DND-41 (cell line): ENCODE results near the gene NKX2-3.

Experiments used
- ATAC-seq: fragments of 200-7000 bp; cut with Tn5 transposase; 3 replicates; pipeline ENCODE4 v1.9.1; 2021; ENCODE audit warnings: low read depth; ENCODE audit not compliant: insufficient read depth
- DNase-seq: peaks from one replicate; pipeline ENCODE4 v3.0.0-alpha.2; 2020
- H2AFZ ChIP-seq: 2 replicates; pipeline ENCODE4 v1.6.0; 2012; ENCODE audit warnings: low read depth, low read length
- H3K27ac ChIP-seq: 2 replicates; pipeline ENCODE4 v1.5.1; 2012; ENCODE audit warnings: low read length, inconsistent platforms
- H3K27me3 ChIP-seq: fragments of 200-600 bp; sonication (generic); 2 replicates; pipeline ENCODE4 v1.6.0; 2012; ENCODE audit warnings: low read length, mild to moderate bottlenecking, inconsistent platforms; ENCODE audit not compliant: insufficient read depth, poor library complexity
- H3K36me3 ChIP-seq: 2 replicates; pipeline ENCODE4 v1.5.1; 2012; ENCODE audit warnings: low read length, inconsistent platforms; ENCODE audit not compliant: insufficient read depth
- H3K4me1 ChIP-seq: 2 replicates; pipeline ENCODE4 v1.5.1; 2012; ENCODE audit warnings: mild to moderate bottlenecking, low read length; ENCODE audit not compliant: insufficient read depth
- H3K4me2 ChIP-seq: 2 replicates; pipeline ENCODE4 v1.6.0; 2012; ENCODE audit warnings: mild to moderate bottlenecking, moderate library complexity, low read length, inconsistent platforms; ENCODE audit not compliant: insufficient read depth
- H3K4me3 ChIP-seq, 2 experiments: fragments of 200-600 bp in 1 of 2; shearing (Covaris generic) in 1 of 2; 2 replicates each; pipeline ENCODE4 v1.5.1; 2012 to 2016; ENCODE audit warnings: inconsistent platforms in 2 of 2, low read length in 2 of 2, mild to moderate bottlenecking in 2 of 2, low read depth in 1 of 2, moderate library complexity in 1 of 2
- H3K79me2 ChIP-seq: 2 replicates; pipeline ENCODE4 v1.6.0; 2012; ENCODE audit warnings: low read length, inconsistent platforms; ENCODE audit not compliant: insufficient read depth
- H3K9ac ChIP-seq: 2 replicates; pipeline ENCODE4 v1.6.0; 2012; ENCODE audit warnings: low read depth, mild to moderate bottlenecking, inconsistent platforms, low read length, moderate library complexity
- H3K9me3 ChIP-seq: 2 replicates; pipeline ENCODE4 v1.5.1; 2012; ENCODE audit warnings: low read length, moderate library complexity, mild to moderate bottlenecking, inconsistent platforms; ENCODE audit not compliant: insufficient read depth, severe bottlenecking
- H4K20me1 ChIP-seq: 2 replicates; pipeline ENCODE4 v1.6.0; 2012; ENCODE audit warnings: low read length; ENCODE audit not compliant: insufficient read depth
- EZH2 ChIP-seq: IDR thresholded peaks from 3 replicates; pipeline ENCODE4 v1.6.1; 2012; ENCODE audit warnings: borderline replicate concordance, low read depth, mild to moderate bottlenecking, moderate library complexity, low read length, inconsistent platforms; ENCODE audit not compliant: severe bottlenecking
- TF ChIP-seq, protein P1 (sequence below): IDR thresholded peaks from 2 replicates; pipeline ENCODE4 v1.5.1; 2012; ENCODE audit warnings: borderline replicate concordance, low read length, moderate library complexity, mild to moderate bottlenecking; ENCODE audit not compliant: poor library complexity, severe bottlenecking; ENCODE audit errors: extremely low read depth

The NKX2-3 gene

DNA sequence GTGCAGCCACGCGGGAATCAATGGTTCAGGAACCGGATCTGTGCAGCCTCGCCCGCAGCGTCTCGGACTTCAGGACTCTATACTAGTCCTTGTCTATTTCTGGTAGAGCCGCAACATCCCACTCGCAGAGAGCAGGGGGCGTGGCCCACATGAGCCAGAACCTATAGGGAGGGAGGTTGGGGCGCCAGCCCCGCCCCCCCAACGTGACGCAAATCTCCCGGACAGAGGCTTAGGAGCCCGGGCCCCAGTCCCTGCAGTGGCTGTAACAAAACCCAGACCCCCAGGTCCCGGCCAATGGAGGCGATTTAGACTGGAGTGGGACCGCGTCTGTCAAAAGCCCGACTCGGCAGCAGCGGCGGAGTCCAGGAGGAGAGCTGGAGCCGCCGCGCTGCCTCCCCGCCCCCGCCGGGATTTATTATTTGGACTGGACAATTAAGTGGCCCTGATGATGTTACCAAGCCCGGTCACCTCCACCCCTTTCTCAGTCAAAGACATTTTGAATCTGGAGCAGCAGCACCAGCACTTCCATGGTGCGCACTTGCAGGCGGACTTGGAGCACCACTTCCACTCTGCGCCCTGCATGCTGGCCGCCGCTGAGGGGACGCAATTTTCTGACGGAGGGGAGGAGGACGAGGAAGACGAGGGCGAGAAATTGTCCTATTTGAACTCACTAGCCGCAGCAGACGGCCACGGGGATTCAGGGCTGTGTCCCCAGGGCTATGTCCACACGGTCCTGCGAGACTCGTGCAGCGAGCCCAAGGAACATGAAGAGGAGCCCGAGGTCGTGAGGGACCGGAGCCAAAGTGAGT is at the start of gene NKX2-3:
TSS of gene NKX2-3 (plus strand) at position 256 of the 809 bp plus-strand sequence. CDS start at position 446, 190 bp downstream.
- no peaks in the 10 kb centered on the region for H3K9me3 ChIP-seq
- no peak within 1 kb of the TSS for H2AFZ ChIP-seq
- no peak within 1 kb of the TSS for H3K4me3 ChIP-seq
- no peak within 1 kb of the TSS for H3K9ac ChIP-seq
- no peak within 1 kb of the TSS for H3K27ac ChIP-seq
- ATAC-seq (no peak), DNase-seq (no peak)
- no peak for TF ChIP-seq EZH2
- TF ChIP-seq, protein P1, sequence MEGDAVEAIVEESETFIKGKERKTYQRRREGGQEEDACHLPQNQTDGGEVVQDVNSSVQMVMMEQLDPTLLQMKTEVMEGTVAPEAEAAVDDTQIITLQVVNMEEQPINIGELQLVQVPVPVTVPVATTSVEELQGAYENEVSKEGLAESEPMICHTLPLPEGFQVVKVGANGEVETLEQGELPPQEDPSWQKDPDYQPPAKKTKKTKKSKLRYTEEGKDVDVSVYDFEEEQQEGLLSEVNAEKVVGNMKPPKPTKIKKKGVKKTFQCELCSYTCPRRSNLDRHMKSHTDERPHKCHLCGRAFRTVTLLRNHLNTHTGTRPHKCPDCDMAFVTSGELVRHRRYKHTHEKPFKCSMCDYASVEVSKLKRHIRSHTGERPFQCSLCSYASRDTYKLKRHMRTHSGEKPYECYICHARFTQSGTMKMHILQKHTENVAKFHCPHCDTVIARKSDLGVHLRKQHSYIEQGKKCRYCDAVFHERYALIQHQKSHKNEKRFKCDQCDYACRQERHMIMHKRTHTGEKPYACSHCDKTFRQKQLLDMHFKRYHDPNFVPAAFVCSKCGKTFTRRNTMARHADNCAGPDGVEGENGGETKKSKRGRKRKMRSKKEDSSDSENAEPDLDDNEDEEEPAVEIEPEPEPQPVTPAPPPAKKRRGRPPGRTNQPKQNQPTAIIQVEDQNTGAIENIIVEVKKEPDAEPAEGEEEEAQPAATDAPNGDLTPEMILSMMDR, result no peak
- H3K4me2 ChIP-seq, result no peak within 1 kb of the TSS
- no peaks in the 10 kb centered on the region for H3K27me3 ChIP-seq
- no peaks in the 10 kb centered on the region for H4K20me1 ChIP-seq
- no peaks in the 10 kb centered on the region for H3K4me1 ChIP-seq
- no peaks in the 10 kb centered on the region for H3K36me3 ChIP-seq
- no peaks in the 10 kb centered on the region for H3K79me2 ChIP-seq

DNA sequence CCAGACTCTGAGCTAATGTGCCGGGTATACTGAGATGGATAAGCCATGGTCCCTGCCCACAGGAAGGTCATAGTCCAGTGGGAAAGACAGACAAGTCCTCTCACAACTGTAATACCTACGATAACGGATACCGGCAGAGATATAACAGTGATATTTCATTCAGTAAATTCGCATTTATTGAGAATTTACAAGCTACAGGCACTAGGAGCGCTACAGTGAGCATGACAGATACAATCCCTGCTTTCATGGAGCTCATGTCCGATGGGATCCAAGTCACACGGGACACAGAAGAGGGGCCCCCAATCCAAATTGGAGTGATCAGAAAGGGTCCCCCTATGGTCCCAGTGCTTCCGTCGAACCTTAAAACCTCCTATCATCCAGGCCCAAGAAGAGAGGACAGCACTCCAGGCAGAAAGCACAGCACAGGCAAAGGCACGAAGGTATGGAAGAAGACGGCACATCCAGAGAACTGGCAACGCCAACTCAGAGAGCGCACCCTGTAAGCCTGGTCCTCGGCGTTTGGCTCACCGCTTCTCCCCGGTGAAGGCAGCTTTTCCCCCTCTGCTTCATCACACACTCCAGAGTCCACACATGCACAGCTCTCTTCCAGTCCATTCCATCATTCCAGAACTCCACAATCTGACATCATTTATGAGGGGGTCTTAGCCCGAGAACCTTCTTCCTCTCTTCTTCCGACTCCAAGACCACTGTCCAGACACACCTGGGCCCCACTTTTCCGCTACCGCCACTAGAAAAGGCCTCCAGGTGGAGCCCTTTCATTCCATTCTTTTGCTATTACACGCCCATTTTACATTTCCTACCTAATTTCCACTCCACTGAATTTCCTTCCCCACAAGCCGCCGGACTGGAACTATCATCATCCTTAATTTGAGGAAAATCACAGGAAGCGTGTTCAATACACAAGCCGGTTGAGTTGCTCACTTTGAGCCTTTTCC is 47.8 kb upstream of the NKX2-3 start:
- H2AFZ ChIP-seq, result no peak overlapping the region
- H3K9ac ChIP-seq, result no peak overlapping the region
- DNase-seq (no peak), ATAC-seq (no peak)
- H3K4me1 ChIP-seq, result no peaks in the 10 kb centered on the region
- H3K36me3 ChIP-seq, result no peaks in the 10 kb centered on the region
- H3K4me3 ChIP-seq, result no peak overlapping the region
- H3K9me3 ChIP-seq, result no peaks in the 10 kb centered on the region
- TF ChIP-seq, protein P1, result peak; percentile 32
- TF ChIP-seq EZH2, result no peak
- no peaks in the 10 kb centered on the region; the same call in 1 of the 2 replicates for H4K20me1 ChIP-seq
- H3K79me2 ChIP-seq, result no peaks in the 10 kb centered on the region
- H3K27ac ChIP-seq, result no peak overlapping the region
- no peak overlapping the region for H3K4me2 ChIP-seq
- H3K27me3 ChIP-seq, result peaks cover 9% of the 10 kb centered on the region

DNA sequence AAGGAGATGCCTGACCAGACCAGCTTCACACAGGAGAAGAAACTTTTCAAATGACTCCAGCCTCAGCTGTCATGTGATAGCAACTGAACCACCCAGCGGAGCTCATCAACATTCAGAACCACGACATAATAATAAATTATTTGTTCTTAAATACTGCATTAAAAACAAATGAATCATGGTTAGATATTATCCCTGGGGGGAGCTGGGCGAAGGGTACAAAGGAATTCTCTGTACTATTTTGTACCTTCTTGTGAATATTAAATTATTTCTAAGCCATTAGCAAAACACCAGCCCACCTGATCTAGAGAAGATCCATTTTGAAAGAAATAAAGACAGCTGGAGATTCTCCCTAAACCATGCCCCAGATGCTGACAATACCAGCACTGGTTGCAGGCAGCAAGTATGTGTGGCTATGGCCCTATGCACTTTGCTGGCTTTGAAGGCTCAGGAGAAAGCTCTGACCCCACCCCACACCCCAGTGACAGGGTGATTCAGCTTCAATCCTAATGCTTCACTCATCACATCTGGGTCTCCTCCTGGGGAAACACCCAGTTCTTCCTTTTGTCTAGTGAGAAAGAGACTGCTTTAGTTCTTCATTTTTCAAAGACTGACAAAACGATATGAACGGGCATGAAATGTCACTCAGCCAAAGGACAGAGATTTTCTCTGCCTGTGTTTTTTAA is 45.5 kb upstream of the NKX2-3 start:
- no peak overlapping the region for H2AFZ ChIP-seq
- no peaks in the 10 kb centered on the region for H3K36me3 ChIP-seq
- no peaks in the 10 kb centered on the region for H3K4me1 ChIP-seq
- H3K4me3 ChIP-seq, result no peak overlapping the region
- TF ChIP-seq, protein P1, result no peak
- no peak for TF ChIP-seq EZH2
- peaks cover 11% of the 10 kb centered on the region for H3K27me3 ChIP-seq
- H3K9me3 ChIP-seq, result no peaks in the 10 kb centered on the region
- ATAC-seq (no peak), DNase-seq (no peak)
- H3K9ac ChIP-seq, result no peak overlapping the region
- no peak overlapping the region for H3K27ac ChIP-seq
- H4K20me1 ChIP-seq, result no peaks in the 10 kb centered on the region; the same call in 1 of the 2 replicates
- H3K79me2 ChIP-seq, result no peaks in the 10 kb centered on the region
- H3K4me2 ChIP-seq, result no peak overlapping the region
